GM19351 (cell line): Measurements from ENCODE around the gene PIAS1.
"Not testable (repeated sequence)": the region's sequence is repeated elsewhere in the genome, so short reads cannot be mapped to it uniquely, and the experiment has no call there.

Source experiments
- ATAC-seq: cut with Tn5 transposase; IDR thresholded peaks from one replicate; pipeline ENCODE4 v1.9.1; 2021; ENCODE audit warnings: mild to moderate bottlenecking, moderate library complexity; ENCODE audit not compliant: unreplicated experiment

The PIAS1 gene

GRCh38 chr15:68230157-68231100, 176.3 kb downstream of the PIAS1 start:
- no peak for ATAC-seq

- ATAC-seq, result no peak
Observed at GRCh38 chr15:68231102-68231818, 177.1 kb downstream of the PIAS1 start.

- ATAC-seq, result no peak
Observed at GRCh38 chr15:68232449-68232848, 178.3 kb downstream of the PIAS1 start.

- no peak for ATAC-seq
Observed at GRCh38 chr15:68232937-68233336, 178.8 kb downstream of the PIAS1 start.

- ATAC-seq, result no peak
Observed at GRCh38 chr15:68234060-68234459, 179.9 kb downstream of the PIAS1 start.

- not testable (repeated sequence) for ATAC-seq
Observed at GRCh38 chr15:68234520-68234919, 180.4 kb downstream of the PIAS1 start.

GRCh38 chr15:68235022-68235421, 180.9 kb downstream of the PIAS1 start:
- no peak for ATAC-seq

- no peak for ATAC-seq
Observed at GRCh38 chr15:68239025-68239424, 184.9 kb downstream of the PIAS1 start.

GRCh38 chr15:68241088-68241935, 187.2 kb downstream of the PIAS1 start:
- ATAC-seq, result no peak
